B cell (primary cell): ENCODE data around the gene TPSB2.

Experiments
- EZH2 ChIP-seq: IDR thresholded peaks from 2 replicates; pipeline ENCODE4 v1.6.1; 2012; ENCODE audit warnings: borderline replicate concordance, low read depth, mild to moderate bottlenecking, moderate library complexity, low read length; ENCODE audit not compliant: insufficient read depth, poor library complexity, severe bottlenecking
- TF ChIP-seq, protein P1 (sequence below): fragments of 200-600 bp; IDR thresholded peaks from one replicate; pipeline ENCODE4 v1.8.0; 2022; ENCODE audit warnings: antibody characterized with exemption, mild to moderate bottlenecking

- TF ChIP-seq, protein P1, sequence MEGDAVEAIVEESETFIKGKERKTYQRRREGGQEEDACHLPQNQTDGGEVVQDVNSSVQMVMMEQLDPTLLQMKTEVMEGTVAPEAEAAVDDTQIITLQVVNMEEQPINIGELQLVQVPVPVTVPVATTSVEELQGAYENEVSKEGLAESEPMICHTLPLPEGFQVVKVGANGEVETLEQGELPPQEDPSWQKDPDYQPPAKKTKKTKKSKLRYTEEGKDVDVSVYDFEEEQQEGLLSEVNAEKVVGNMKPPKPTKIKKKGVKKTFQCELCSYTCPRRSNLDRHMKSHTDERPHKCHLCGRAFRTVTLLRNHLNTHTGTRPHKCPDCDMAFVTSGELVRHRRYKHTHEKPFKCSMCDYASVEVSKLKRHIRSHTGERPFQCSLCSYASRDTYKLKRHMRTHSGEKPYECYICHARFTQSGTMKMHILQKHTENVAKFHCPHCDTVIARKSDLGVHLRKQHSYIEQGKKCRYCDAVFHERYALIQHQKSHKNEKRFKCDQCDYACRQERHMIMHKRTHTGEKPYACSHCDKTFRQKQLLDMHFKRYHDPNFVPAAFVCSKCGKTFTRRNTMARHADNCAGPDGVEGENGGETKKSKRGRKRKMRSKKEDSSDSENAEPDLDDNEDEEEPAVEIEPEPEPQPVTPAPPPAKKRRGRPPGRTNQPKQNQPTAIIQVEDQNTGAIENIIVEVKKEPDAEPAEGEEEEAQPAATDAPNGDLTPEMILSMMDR, result no peak
- TF ChIP-seq EZH2, result no peak
Measured at GRCh38 chr16:1277617-1278282, 47.8 kb upstream of the TPSB2 start.
